Endothelial cell of umbilical vein (primary cell): ENCODE data around the gene COL23A1. TPM values are rescaled to one million over a fixed set of nuclear protein-coding genes. Genes with fewer than 3 reads are reported as not detected.

Experiments
- BruUV-seq: library from RNA; stranded (reverse); fragments of 400-500 nt; replicated peaks from 2 replicates; lab custom pipeline; 2021; lab: Mats Ljungman, UMichigan
- CTCF ChIA-PET: fragments of 300-600, 350-600 bp; sonication (Branson Sonifier 250); formaldehyde crosslinking; loops from one replicate; lab custom pipeline; 2021; ENCODE audit warnings: antibody characterized with exemption, inconsistent platforms; lab: Charles Lee
- POLR2A ChIA-PET: fragments of 300-600, 350-600 bp; sonication (Branson Sonifier 250); formaldehyde crosslinking; loops from one replicate; lab custom pipeline; 2021; ENCODE audit warnings: antibody characterized with exemption, inconsistent platforms; lab: Charles Lee
- DNase-seq: peaks from one replicate; pipeline ENCODE4 v3.0.0-alpha.2; 2011; ENCODE audit warnings: low read depth, low spot score
- FAIRE-seq: peaks from 2 replicates; lab custom pipeline; 2011; peaks lifted over from hg19 to GRCh38; lab: Jason Lieb, UNC
- H2AFZ ChIP-seq: 2 replicates; pipeline ENCODE4 v1.6.0; 2012; ENCODE audit warnings: low read depth, low read length, control low read depth, inconsistent platforms
- H3K27ac ChIP-seq: 2 replicates; pipeline ENCODE4 v1.5.1; 2011; ENCODE audit warnings: low read depth, mild to moderate bottlenecking, control low read depth, low read length, moderate library complexity; ENCODE audit not compliant: insufficient read depth
- H3K27me3 ChIP-seq, 2 experiments: 2 replicates each; pipeline versions ENCODE4 v1.6.0 to v1.6.1; 2011; ENCODE audit warnings: low read length in 2 of 2, mixed read lengths in 1 of 2; ENCODE audit not compliant: control insufficient read depth in 2 of 2, insufficient read depth in 2 of 2
- H3K36me3 ChIP-seq, 2 experiments: 2 replicates in 1 of 2; 3 replicates in 1 of 2; pipeline ENCODE4 v1.5.1; 2011; ENCODE audit warnings: low read length in 2 of 2, mild to moderate bottlenecking in 1 of 2, moderate library complexity in 1 of 2; ENCODE audit not compliant: control insufficient read depth in 2 of 2, insufficient read depth in 2 of 2; ENCODE audit errors: extremely low read depth in 1 of 2
- H3K4me1 ChIP-seq: 3 replicates; pipeline ENCODE4 v1.5.1; 2011; ENCODE audit warnings: mild to moderate bottlenecking, low read length; ENCODE audit not compliant: control insufficient read depth, insufficient read depth; ENCODE audit errors: extremely low read depth
- H3K4me2 ChIP-seq: 2 replicates; pipeline ENCODE4 v1.6.1; 2011; ENCODE audit warnings: low read length, control low read depth, mixed read lengths; ENCODE audit not compliant: insufficient read depth
- H3K4me3 ChIP-seq, 3 experiments: fragments of 200-600 bp in 1 of 3; sonication (generic), shearing (Covaris generic) in 1 of 3; replicated peaks in 1 of 3; 2 replicates each; pipeline ENCODE4 v1.5.1; 2011 to 2016; ENCODE audit warnings: control low read depth in 3 of 3, low read length in 3 of 3, mild to moderate bottlenecking in 2 of 3, inconsistent platforms in 1 of 3, low read depth in 1 of 3, moderate library complexity in 1 of 3; ENCODE audit not compliant: insufficient read depth in 1 of 3
- H3K79me2 ChIP-seq: 2 replicates; pipeline ENCODE4 v1.6.0; 2012; ENCODE audit warnings: low read length, inconsistent platforms; ENCODE audit not compliant: control insufficient read depth, insufficient read depth
- H3K9ac ChIP-seq: replicated peaks from 2 replicates; pipeline ENCODE3; 2011; ENCODE audit warnings: low read length, control low read depth; ENCODE audit not compliant: insufficient read depth; ENCODE audit errors: extremely low read depth
- H3K9me1 ChIP-seq: replicated peaks from 3 replicates; pipeline ENCODE4 v1.6.0; 2011; ENCODE audit warnings: mild to moderate bottlenecking, low read length; ENCODE audit not compliant: control insufficient read depth, insufficient read depth; ENCODE audit errors: extremely low read depth
- H3K9me3 ChIP-seq: replicated peaks from 2 replicates; pipeline ENCODE4 v1.5.1; 2012; ENCODE audit warnings: low read length, inconsistent platforms; ENCODE audit not compliant: control insufficient read depth, insufficient read depth
- H4K20me1 ChIP-seq: replicated peaks from 2 replicates; pipeline ENCODE3; 2011; ENCODE audit warnings: mild to moderate bottlenecking, low read length; ENCODE audit not compliant: control insufficient read depth, insufficient read depth; ENCODE audit errors: extremely low read depth
- EZH2 ChIP-seq: IDR thresholded peaks from 2 replicates; pipeline ENCODE4 v1.6.1; 2012; ENCODE audit warnings: borderline replicate concordance, low read depth, mild to moderate bottlenecking, moderate library complexity, low read length, inconsistent platforms; ENCODE audit not compliant: severe bottlenecking
- FOS ChIP-seq: IDR thresholded peaks from 2 replicates; pipeline ENCODE4 v1.6.1; 2011; ENCODE audit warnings: mild to moderate bottlenecking, low read length, moderate library complexity, borderline replicate concordance; ENCODE audit not compliant: insufficient read depth
- GATA2 ChIP-seq: IDR thresholded peaks from 2 replicates; pipeline ENCODE4 v1.7.0; 2011; ENCODE audit warnings: low read depth, mild to moderate bottlenecking, moderate library complexity, mixed read lengths, low read length; ENCODE audit not compliant: insufficient read length, insufficient read depth
- JUN ChIP-seq: IDR thresholded peaks from 2 replicates; pipeline ENCODE4 v1.6.1; 2011; ENCODE audit warnings: borderline replicate concordance, low read depth; ENCODE audit not compliant: insufficient read length, insufficient read depth
- MYC ChIP-seq: IDR thresholded peaks from one replicate; pipeline ENCODE4 v1.6.1; 2011; ENCODE audit warnings: mild to moderate bottlenecking, low read depth, low read length
- POLR2A ChIP-seq: IDR thresholded peaks from 2 replicates; pipeline ENCODE4 v1.6.1; 2012; ENCODE audit warnings: low read depth, mild to moderate bottlenecking, control low read depth, low read length
- POLR2AphosphoS5 ChIP-seq: IDR thresholded peaks from 2 replicates; pipeline ENCODE4 v1.6.1; 2012; ENCODE audit warnings: low read depth, mild to moderate bottlenecking, control low read depth, low read length, moderate library complexity; ENCODE audit not compliant: insufficient read depth
- dilution Hi-C: fragments of 300-500 bp; cut with MboI; formaldehyde crosslinking; loops from one replicate; pipeline ENCODE4 v1.15.0; 2019; ENCODE audit warnings: low sequenced_read_pairs; ENCODE audit not compliant: extremely low pct_ligation_motif_present
- intact Hi-C: fragments of 100-400 bp; cut with micrococcal nuclease; formaldehyde crosslinking; loops from one replicate; pipeline ENCODE4 v1.10.0; 2022
- polyA plus RNA-seq, 4 experiments: library from polyadenylated mRNA; depleted of rRNA in 3 of 4; stranded (reverse) in 3 of 4; unstranded in 1 of 4; fragments of >200 nt; gene quantifications; 2 replicates each; pipeline versions ENCODE4 v1.2.1 to v1.2.3, GENCODE V29; 2011 to 2012; ENCODE audit warnings: missing spikeins in 1 of 4
- total RNA-seq: library from RNA; stranded (reverse); gene quantifications from 2 replicates; pipeline ENCODE4 v1.2.3, GENCODE V29; 2021
- TF ChIP-seq, protein P1 (sequence below): IDR thresholded peaks from 2 replicates; pipeline ENCODE4 v1.6.1; 2011; ENCODE audit not compliant: insufficient read depth, insufficient read length
- TF ChIP-seq, protein P2 (sequence below), 2 donors: IDR thresholded peaks; 1 replicate in 1 of 2; 2 replicates in 1 of 2; pipeline ENCODE4 v1.5.1; 2011; ENCODE audit warnings: low read length in 2 of 2, mild to moderate bottlenecking in 2 of 2, moderate library complexity in 2 of 2, control low read depth in 1 of 2, inconsistent platforms in 1 of 2, low read depth in 1 of 2; ENCODE audit not compliant: insufficient read depth in 1 of 2; ENCODE audit errors: extremely low read depth in 1 of 2

COL23A1 gene
- total and polyA plus RNA-seq, 2 donors (not counting 3 experiments of a cell fraction or from before 2014, with no cell fraction given): not detected

DNA sequence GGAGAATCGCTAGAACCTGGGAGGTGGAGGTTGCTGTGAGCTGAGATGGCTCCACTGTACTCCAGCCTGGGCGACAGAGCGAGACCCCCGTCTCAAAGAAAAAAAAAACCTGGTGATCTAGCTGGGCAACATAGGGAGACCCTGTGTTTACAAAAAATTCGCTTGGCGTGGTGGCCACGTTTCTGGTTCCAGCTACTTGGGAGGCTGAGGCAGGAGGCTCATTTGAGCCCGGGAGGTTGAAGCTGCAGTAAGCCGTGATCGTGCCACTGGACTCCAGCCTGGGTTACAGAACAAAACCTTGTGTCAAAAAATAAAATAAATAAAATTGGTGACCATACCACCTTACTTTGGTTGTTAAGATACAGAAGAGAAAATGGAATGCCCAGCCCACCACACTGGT lies 387.7 kb downstream of the COL23A1 start:
- H4K20me1 ChIP-seq: no peaks in the 10 kb centered on the region
- DNase-seq (no peak), FAIRE-seq (no peak)
- no peaks in the 10 kb centered on the region for H3K9me3 ChIP-seq
- no peak overlapping the region for H3K4me3 ChIP-seq
- dilution Hi-C loops (no loop called here), intact Hi-C loops (no loop called here)
- peaks cover 20% of the 10 kb centered on the region for H3K4me1 ChIP-seq
- no peak overlapping the region for H3K27ac ChIP-seq
- ChIA-PET POLR2A (no interaction called here), CTCF (interaction anchor here (1.4 kb wide), 1 partner anchor 127 kb away, joined by 3 read pairs; no protein-coding TSS in a partner anchor)
- H3K4me2 ChIP-seq: no peak overlapping the region
- peaks cover 34% of the 10 kb centered on the region for H3K79me2 ChIP-seq
- no peak overlapping the region for H3K9ac ChIP-seq
- H2AFZ ChIP-seq: no peak overlapping the region
- no peaks in the 10 kb centered on the region for H3K9me1 ChIP-seq
- no peaks in the 10 kb centered on the region for H3K27me3 ChIP-seq
- no TSS peak for BruUV-seq
- TF ChIP-seq, protein P1, sequence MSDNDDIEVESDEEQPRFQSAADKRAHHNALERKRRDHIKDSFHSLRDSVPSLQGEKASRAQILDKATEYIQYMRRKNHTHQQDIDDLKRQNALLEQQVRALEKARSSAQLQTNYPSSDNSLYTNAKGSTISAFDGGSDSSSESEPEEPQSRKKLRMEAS: no peak
- TF ChIP-seq POLR2AphosphoS5: no peak
- no peak for TF ChIP-seq GATA2
- TF ChIP-seq, protein P2, sequence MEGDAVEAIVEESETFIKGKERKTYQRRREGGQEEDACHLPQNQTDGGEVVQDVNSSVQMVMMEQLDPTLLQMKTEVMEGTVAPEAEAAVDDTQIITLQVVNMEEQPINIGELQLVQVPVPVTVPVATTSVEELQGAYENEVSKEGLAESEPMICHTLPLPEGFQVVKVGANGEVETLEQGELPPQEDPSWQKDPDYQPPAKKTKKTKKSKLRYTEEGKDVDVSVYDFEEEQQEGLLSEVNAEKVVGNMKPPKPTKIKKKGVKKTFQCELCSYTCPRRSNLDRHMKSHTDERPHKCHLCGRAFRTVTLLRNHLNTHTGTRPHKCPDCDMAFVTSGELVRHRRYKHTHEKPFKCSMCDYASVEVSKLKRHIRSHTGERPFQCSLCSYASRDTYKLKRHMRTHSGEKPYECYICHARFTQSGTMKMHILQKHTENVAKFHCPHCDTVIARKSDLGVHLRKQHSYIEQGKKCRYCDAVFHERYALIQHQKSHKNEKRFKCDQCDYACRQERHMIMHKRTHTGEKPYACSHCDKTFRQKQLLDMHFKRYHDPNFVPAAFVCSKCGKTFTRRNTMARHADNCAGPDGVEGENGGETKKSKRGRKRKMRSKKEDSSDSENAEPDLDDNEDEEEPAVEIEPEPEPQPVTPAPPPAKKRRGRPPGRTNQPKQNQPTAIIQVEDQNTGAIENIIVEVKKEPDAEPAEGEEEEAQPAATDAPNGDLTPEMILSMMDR (IDR thresholded peaks at IDR 0.05; ENCODE audit: extremely low read depth in 1 of 2, insufficient read depth in 1 of 2, low read depth in 1 of 2, low read length in 2 of 2): no peak
- no peak for TF ChIP-seq JUN
- no peak for TF ChIP-seq POLR2A
- TF ChIP-seq EZH2: no peak
- no peak for TF ChIP-seq FOS
- TF ChIP-seq MYC: no peak
- H3K36me3 ChIP-seq: peaks cover 6 to 9% of the 10 kb centered on the region in 2 experiments
